Sciatic nerve (tissue), 2 donors: ENCODE measurements around the gene STAT6. TPM values are rescaled to one million over a fixed set of nuclear protein-coding genes. Genes with fewer than 3 reads are reported as not detected.

ENCODE experiments used
- ATAC-seq: fragments of 200-7000 bp; cut with Tn5 transposase; one replicate; pipeline ENCODE4 v1.9.1; 2020; ENCODE audit warnings: mild to moderate bottlenecking, moderate library complexity
- DNase-seq: peaks from one replicate; pipeline ENCODE4 v3.0.0-alpha.2; 2020; ENCODE audit warnings: low spot score
- intact Hi-C: fragments of 100-400 bp; cut with DNase I; formaldehyde crosslinking; loops from one replicate; pipeline ENCODE4 v1.14.2; 2022
- total RNA-seq: library from RNA; stranded (reverse); fragmentation: NEBNext Ultra II Directional; extraction: Animal tissue kit (Norgen Biotek cat#: 25700); gene quantifications from one replicate; pipeline ENCODE4 v1.2.1, GENCODE V29; 2021
- donor health status: DM: no; HTN: no; CAD: no.
- donor health status: DM: no; HTN: no; CAD: no.

STAT6 gene
- total RNA-seq, 1 donor from 2014 or later = 187 TPM

- DNase-seq = no peak
- no peak for ATAC-seq
- intact Hi-C loops = loop anchor here (5.0 kb wide), 1 partner anchor 37 kb away; no protein-coding TSS in a partner anchor
These were observed 1.7 kb downstream of the STAT6 start for GRCh38 chr12:57109207-57110103.

- intact Hi-C loops = loop anchor here (5.0 kb wide), 1 partner anchor 35 kb away; no protein-coding TSS in a partner anchor
- ATAC-seq (no peak), DNase-seq (peak; percentile 53)
These were observed 3.6 kb downstream of the STAT6 start for GRCh38 chr12:57107456-57108155.

GRCh38 chr12:57106021-57106708 is 5.0 kb downstream of the STAT6 start:
- ATAC-seq (no peak), DNase-seq (no peak)
- intact Hi-C loops = loop anchor here (5.0 kb wide), 1 partner anchor 34 kb away; no protein-coding TSS in a partner anchor

- ATAC-seq (no peak), DNase-seq (no peak)
- intact Hi-C loops = loop anchor here (5.0 kb wide), 1 partner anchor 33 kb away; no protein-coding TSS in a partner anchor
These were observed 6.0 kb downstream of the STAT6 start for GRCh38 chr12:57105011-57105753.

- no peak for ATAC-seq
- intact Hi-C loops = no loop called here
These were observed 6.8 kb downstream of the STAT6 start for GRCh38 chr12:57104292-57104910.

GRCh38 chr12:57103856-57104255 is 7.3 kb downstream of the STAT6 start:
- no peak for ATAC-seq
- DNase-seq = no peak
- intact Hi-C loops = no loop called here

More at GRCh38 chr12:57104292-57104910, 6.8 kb downstream of the STAT6 start:
- no peak for DNase-seq

- DNase-seq (no peak), ATAC-seq (no peak)
- intact Hi-C loops = no loop called here
These were observed 9.1 kb downstream of the STAT6 start for GRCh38 chr12:57101892-57102695.

- no peak for ATAC-seq
- no peak for DNase-seq
- intact Hi-C loops = no loop called here
These were observed 11.4 kb downstream of the STAT6 start for GRCh38 chr12:57099766-57100165.

GRCh38 chr12:57099047-57099714 is 12.0 kb downstream of the STAT6 start:
- DNase-seq = no peak
- intact Hi-C loops = no loop called here
- no peak for ATAC-seq

GRCh38 chr12:57098546-57098945 is 12.6 kb downstream of the STAT6 start:
- ATAC-seq (no peak), DNase-seq (no peak)
- intact Hi-C loops = no loop called here

GRCh38 chr12:57097554-57097835 is 13.7 kb downstream of the STAT6 start:
- ATAC-seq (no peak), DNase-seq (no peak)
- intact Hi-C loops = no loop called here

GRCh38 chr12:57096748-57097553 is 14.2 kb downstream of the STAT6 start:
- DNase-seq (no peak), ATAC-seq (no peak)
- intact Hi-C loops = no loop called here

- ATAC-seq = no peak
- DNase-seq = peak; percentile 49
- intact Hi-C loops = no loop called here
These were observed 15.0 kb downstream of the STAT6 start for GRCh38 chr12:57096099-57096572.

- intact Hi-C loops = no loop called here
- ATAC-seq = no peak
- peak; percentile 49 for DNase-seq
These were observed 15.7 kb downstream of the STAT6 start for GRCh38 chr12:57095440-57095839.

- ATAC-seq (no peak), DNase-seq (peak; percentile 59)
- intact Hi-C loops = no loop called here
These were observed 16.7 kb downstream of the STAT6 start for GRCh38 chr12:57094208-57095160.
